ENCODE measurements around the gene DHX32.
"Not testable (repeated sequence)": the region's sequence is repeated elsewhere in the genome, so short reads cannot be mapped to it uniquely, and the experiment has no call there.

Gene DHX32

GRCh38 chr10:125881192-125881591 is at the start of gene DHX32:
DHX32 (minus strand) TSS chr10:125881292; CDS start chr10:125880824, 468 bp downstream.
- Histone ChIP-seq H3K4me3 (ENCODE audit: low read length) (peak within 1 kb of the TSS; percentile 36), H3K27ac (ENCODE audit: low read length) (no peak within 1 kb of the TSS), H3K36me3 (ENCODE audit: control insufficient read depth, low read depth, low read length) (peaks cover 5% of the 10 kb centered on the region), H3K9me3 (ENCODE audit: control insufficient read depth, low read depth, low read length) (peaks cover 7% of the 10 kb centered on the region), H3K9ac (ENCODE audit: low read length) (peak within 1 kb of the TSS; percentile 14), H3K27me3 (ENCODE audit: control insufficient read depth, insufficient read depth, low read length) (no peaks in the 10 kb centered on the region), H3K4me1 (ENCODE audit: control insufficient read depth, low read depth, low read length) (peaks cover 32% of the 10 kb centered on the region)

GRCh38 chr10:125929618-125930017 is 48.5 kb upstream of the DHX32 start:
- no peaks in the 10 kb centered on the region for H3K27me3 ChIP-seq (ENCODE audit: control insufficient read depth, insufficient read depth, low read length)
- no peak overlapping the region for H3K4me3 ChIP-seq (ENCODE audit: low read length)
- no peaks in the 10 kb centered on the region for H3K9me3 ChIP-seq (ENCODE audit: control insufficient read depth, low read depth, low read length)
- H3K4me1 ChIP-seq (ENCODE audit: control insufficient read depth, low read depth, low read length), result no peaks in the 10 kb centered on the region
- H3K9ac ChIP-seq (ENCODE audit: low read length), result no peak overlapping the region
- H3K36me3 ChIP-seq (ENCODE audit: control insufficient read depth, low read depth, low read length), result no peaks in the 10 kb centered on the region
- H3K27ac ChIP-seq (ENCODE audit: low read length), result no peak overlapping the region

- H3K4me1 ChIP-seq (ENCODE audit: control insufficient read depth, low read depth, low read length), result no peaks in the 10 kb centered on the region
- no peaks in the 10 kb centered on the region for H3K27me3 ChIP-seq (ENCODE audit: control insufficient read depth, insufficient read depth, low read length)
- no peaks in the 10 kb centered on the region for H3K36me3 ChIP-seq (ENCODE audit: control insufficient read depth, low read depth, low read length)
- H3K9me3 ChIP-seq (ENCODE audit: control insufficient read depth, low read depth, low read length), result no peaks in the 10 kb centered on the region
- H3K27ac ChIP-seq (ENCODE audit: low read length), result no peak overlapping the region
- no peak overlapping the region for H3K4me3 ChIP-seq (ENCODE audit: low read length)
- H3K9ac ChIP-seq (ENCODE audit: low read length), result no peak overlapping the region
These were observed 48.0 kb upstream of the DHX32 start for GRCh38 chr10:125928928-125929585.

GRCh38 chr10:125927265-125927664 is 46.2 kb upstream of the DHX32 start:
- not testable (repeated sequence) for H3K36me3 ChIP-seq (ENCODE audit: control insufficient read depth, low read depth, low read length); H3K9ac ChIP-seq (ENCODE audit: low read length); H3K27ac ChIP-seq (ENCODE audit: low read length); H3K27me3 ChIP-seq (ENCODE audit: control insufficient read depth, insufficient read depth, low read length); H3K4me3 ChIP-seq (ENCODE audit: low read length); H3K4me1 ChIP-seq (ENCODE audit: control insufficient read depth, low read depth, low read length); H3K9me3 ChIP-seq (ENCODE audit: control insufficient read depth, low read depth, low read length)

- H3K9me3 ChIP-seq (ENCODE audit: control insufficient read depth, low read depth, low read length), result no peaks in the 10 kb centered on the region
- H3K27me3 ChIP-seq (ENCODE audit: control insufficient read depth, insufficient read depth, low read length), result no peaks in the 10 kb centered on the region
- H3K4me1 ChIP-seq (ENCODE audit: control insufficient read depth, low read depth, low read length), result no peaks in the 10 kb centered on the region
- no peak overlapping the region for H3K27ac ChIP-seq (ENCODE audit: low read length)
- no peak overlapping the region for H3K9ac ChIP-seq (ENCODE audit: low read length)
- H3K36me3 ChIP-seq (ENCODE audit: control insufficient read depth, low read depth, low read length), result no peaks in the 10 kb centered on the region
- H3K4me3 ChIP-seq (ENCODE audit: low read length), result no peak overlapping the region
These were observed 45.2 kb upstream of the DHX32 start for GRCh38 chr10:125926247-125926646.

- Histone ChIP-seq H3K4me3 (ENCODE audit: low read length) (no peak overlapping the region), H3K27me3 (ENCODE audit: control insufficient read depth, insufficient read depth, low read length) (no peaks in the 10 kb centered on the region), H3K9me3 (ENCODE audit: control insufficient read depth, low read depth, low read length) (no peaks in the 10 kb centered on the region), H3K4me1 (ENCODE audit: control insufficient read depth, low read depth, low read length) (no peaks in the 10 kb centered on the region), H3K36me3 (ENCODE audit: control insufficient read depth, low read depth, low read length) (no peaks in the 10 kb centered on the region), H3K9ac (ENCODE audit: low read length) (no peak overlapping the region), H3K27ac (ENCODE audit: low read length) (no peak overlapping the region)
These were observed 44.3 kb upstream of the DHX32 start for GRCh38 chr10:125925262-125925834.

- not testable (repeated sequence) for H3K36me3 ChIP-seq (ENCODE audit: control insufficient read depth, low read depth, low read length); H3K27ac ChIP-seq (ENCODE audit: low read length); H3K9ac ChIP-seq (ENCODE audit: low read length)
These were observed 40.7 kb upstream of the DHX32 start for GRCh38 chr10:125921643-125922306.

GRCh38 chr10:125917704-125918361 is 36.7 kb upstream of the DHX32 start:
- H3K27me3 ChIP-seq (ENCODE audit: control insufficient read depth, insufficient read depth, low read length); H3K9me3 ChIP-seq (ENCODE audit: control insufficient read depth, low read depth, low read length); H3K4me1 ChIP-seq (ENCODE audit: control insufficient read depth, low read depth, low read length); H3K4me3 ChIP-seq (ENCODE audit: low read length); H3K36me3 ChIP-seq (ENCODE audit: control insufficient read depth, low read depth, low read length); H3K9ac ChIP-seq (ENCODE audit: low read length); H3K27ac ChIP-seq (ENCODE audit: low read length): not testable (repeated sequence)

More at GRCh38 chr10:125921643-125922306, 40.7 kb upstream of the DHX32 start:
- not testable (repeated sequence) for H3K9me3 ChIP-seq (ENCODE audit: control insufficient read depth, low read depth, low read length); H3K4me3 ChIP-seq (ENCODE audit: low read length); H3K4me1 ChIP-seq (ENCODE audit: control insufficient read depth, low read depth, low read length); H3K27me3 ChIP-seq (ENCODE audit: control insufficient read depth, insufficient read depth, low read length)

- Histone ChIP-seq H3K9me3 (ENCODE audit: control insufficient read depth, low read depth, low read length) (no peaks in the 10 kb centered on the region), H3K4me1 (ENCODE audit: control insufficient read depth, low read depth, low read length) (no peaks in the 10 kb centered on the region), H3K27me3 (ENCODE audit: control insufficient read depth, insufficient read depth, low read length) (no peaks in the 10 kb centered on the region), H3K27ac (ENCODE audit: low read length) (no peak overlapping the region), H3K9ac (ENCODE audit: low read length) (no peak overlapping the region), H3K36me3 (ENCODE audit: control insufficient read depth, low read depth, low read length) (no peaks in the 10 kb centered on the region), H3K4me3 (ENCODE audit: low read length) (no peak overlapping the region)
These were observed 35.9 kb upstream of the DHX32 start for GRCh38 chr10:125916977-125917376.

GRCh38 chr10:125913277-125913676 is 32.2 kb upstream of the DHX32 start:
- not testable (repeated sequence) for H3K9ac ChIP-seq (ENCODE audit: low read length); H3K4me1 ChIP-seq (ENCODE audit: control insufficient read depth, low read depth, low read length); H3K9me3 ChIP-seq (ENCODE audit: control insufficient read depth, low read depth, low read length); H3K36me3 ChIP-seq (ENCODE audit: control insufficient read depth, low read depth, low read length); H3K27me3 ChIP-seq (ENCODE audit: control insufficient read depth, insufficient read depth, low read length); H3K27ac ChIP-seq (ENCODE audit: low read length); H3K4me3 ChIP-seq (ENCODE audit: low read length)

GRCh38 chr10:125911990-125912389 is 30.9 kb upstream of the DHX32 start:
- no peak overlapping the region for H3K9ac ChIP-seq (ENCODE audit: low read length)
- H3K27ac ChIP-seq (ENCODE audit: low read length), result no peak overlapping the region
- H3K27me3 ChIP-seq (ENCODE audit: control insufficient read depth, insufficient read depth, low read length), result no peaks in the 10 kb centered on the region
- no peaks in the 10 kb centered on the region for H3K36me3 ChIP-seq (ENCODE audit: control insufficient read depth, low read depth, low read length)
- H3K4me3 ChIP-seq (ENCODE audit: low read length), result no peak overlapping the region
- H3K4me1 ChIP-seq (ENCODE audit: control insufficient read depth, low read depth, low read length), result no peaks in the 10 kb centered on the region
- peaks cover 3% of the 10 kb centered on the region for H3K9me3 ChIP-seq (ENCODE audit: control insufficient read depth, low read depth, low read length)
